ENCODE results near the gene MTMR10. TPM values are rescaled to one million over a fixed set of nuclear protein-coding genes. Genes with fewer than 3 reads are reported as not detected.

The MTMR10 gene
- total and polyA plus RNA-seq, 2 of the 4 experiments (the other 2 are of a cell fraction), result 11.2 to 13.8 TPM

GRCh38 chr15:30973379-30973778, 18.0 kb downstream of the MTMR10 start:
- CTCF ChIA-PET, result no interaction called here
- Histone ChIP-seq H2BK120ac (ENCODE audit: low read depth, low read length) (no peak overlapping the region), H3K23ac (ENCODE audit: low read depth, low read length) (no peak overlapping the region)

More at GRCh38 chr15:30973379-30973778, 18.0 kb downstream of the MTMR10 start:
- Histone ChIP-seq H3K79me1 (ENCODE audit: low read depth in 1 of 2, low read length in 2 of 2) (peaks cover 22 to 27% of the 10 kb centered on the region in 2 experiments), H4K8ac (ENCODE audit: low read depth in 2 of 2, low read length in 2 of 2) (no peak overlapping the region), H3K14ac (replicated peaks; ENCODE audit: low read depth, low read length) (no peak overlapping the region), H2BK20ac (ENCODE audit: low read depth, low read length) (no peak overlapping the region), H3K18ac (ENCODE audit: low read depth, low read length) (no peak overlapping the region), H3K56ac (ENCODE audit: extremely low read depth, insufficient read depth, low read length) (no peak overlapping the region), H2AK5ac (ENCODE audit: low read depth, low read length) (no peak overlapping the region), H3K27ac (ENCODE audit: insufficient read depth, low read length) (no peak overlapping the region), H3K4ac (ENCODE audit: low read depth, low read length) (no peak overlapping the region), H3K4me1 (ENCODE audit: control insufficient read depth, insufficient read depth, low read length) (no peaks in the 10 kb centered on the region), H3K9me3 (ENCODE audit: control insufficient read depth, insufficient read depth, low read length) (no peaks in the 10 kb centered on the region), H3K9me1 (ENCODE audit: insufficient read depth, low read length) (no peaks in the 10 kb centered on the region), H3K36me3 (ENCODE audit: control insufficient read depth, insufficient read depth, low read length) (peaks cover 6% of the 10 kb centered on the region), H3K4me2 (ENCODE audit: low read depth, low read length) (no peak overlapping the region), H4K91ac (ENCODE audit: insufficient read depth, low read depth, low read length) (no peak overlapping the region), H2BK5ac (ENCODE audit: low read depth, low read length, poor library complexity, severe bottlenecking) (no peak overlapping the region), H4K20me1 (ENCODE audit: insufficient read depth, low read length) (peaks cover 10% of the 10 kb centered on the region; the same call in 1 of the 2 replicates), H2AFZ (replicated peaks; ENCODE audit: low read length, poor library complexity) (no peak overlapping the region), H2BK15ac (ENCODE audit: low read depth, low read length) (no peak overlapping the region), H4K5ac (ENCODE audit: low read depth, low read length) (no peak overlapping the region), H2AK9ac (replicated peaks; ENCODE audit: low read depth, low read length, poor library complexity) (no peak overlapping the region), H3K27me3 (ENCODE audit: control insufficient read depth, insufficient read depth, low read length) (no peaks in the 10 kb centered on the region), H3K4me3 (ENCODE audit: insufficient read depth, low read depth, low read length) (no peak overlapping the region), H3K9ac (ENCODE audit: low read depth, low read length) (no peak overlapping the region)
- ATAC-seq (ENCODE audit: low read depth), result no peak
- POLR2A ChIA-PET (ENCODE audit: unreplicated experiment), result no interaction called here
- intact Hi-C loops (cut with micrococcal nuclease), result no loop called here
- in situ Hi-C loops (cut with MboI; ENCODE audit: low sequenced_read_pairs), result no loop called here
- dilution Hi-C loops (cut with HindIII; ENCODE audit: low sequenced_read_pairs, unreplicated experiment), result no loop called here
- WGBS, 2 experiments (ENCODE audit: extremely low coverage in 2 of 2, insufficient read length in 1 of 2), result no CpG with 5 or more reads among the region's 4 CpGs
- no TSS peak for BruUV-seq (replicated peaks)
- TF ChIP-seq USF2 (IDR thresholded peaks at IDR 0.05; ENCODE audit: low read depth, low read length) (no peak), MAFK (IDR thresholded peaks at IDR 0.05; ENCODE audit: low read depth, low read length) (no peak), BHLHE40 (IDR thresholded peaks at IDR 0.05; ENCODE audit: low read depth, low read length) (no peak), RCOR1 (IDR thresholded peaks at IDR 0.05; ENCODE audit: insufficient replicate concordance, low read length) (no peak)
- DNase-seq, result no peak
